ENCODE results near the gene MARCHF4.

DNA sequence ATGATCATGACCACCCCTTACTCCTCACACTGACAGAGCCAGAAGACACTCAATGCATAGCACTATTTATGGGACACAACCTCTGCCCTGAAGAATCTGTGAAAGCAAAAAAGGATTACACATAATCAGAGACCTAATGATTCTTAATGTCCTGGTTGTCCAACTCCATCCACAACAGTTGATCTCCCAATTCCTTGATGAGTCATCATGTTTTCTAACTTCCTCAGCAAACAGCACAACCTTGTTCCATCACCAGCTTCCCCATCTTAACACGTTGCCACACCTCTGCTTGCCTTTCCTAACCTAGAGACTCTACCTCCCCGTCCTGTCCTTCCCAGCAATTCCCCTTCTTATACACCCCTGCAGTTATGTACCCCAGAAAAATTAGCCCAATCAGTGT lies 13.2 kb upstream of the MARCHF4 start:
- TF ChIP-seq JUN (IDR thresholded peaks at IDR 0.05; ENCODE audit: borderline replicate concordance, insufficient read depth, insufficient read length, low read depth) (peak; percentile 39), EZH2 (IDR thresholded peaks at IDR 0.05; ENCODE audit: borderline replicate concordance, low read depth, low read length, severe bottlenecking) (no peak), POLR2A (IDR thresholded peaks at IDR 0.05; ENCODE audit: low read depth, low read length) (no peak), POLR2AphosphoS5 (IDR thresholded peaks at IDR 0.05; ENCODE audit: insufficient read depth, low read depth, low read length) (no peak), MYC (IDR thresholded peaks at IDR 0.05; ENCODE audit: low read depth, low read length) (no peak)
- TF ChIP-seq, protein P1, sequence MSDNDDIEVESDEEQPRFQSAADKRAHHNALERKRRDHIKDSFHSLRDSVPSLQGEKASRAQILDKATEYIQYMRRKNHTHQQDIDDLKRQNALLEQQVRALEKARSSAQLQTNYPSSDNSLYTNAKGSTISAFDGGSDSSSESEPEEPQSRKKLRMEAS (IDR thresholded peaks at IDR 0.05; ENCODE audit: insufficient read depth, insufficient read length): no peak
- TF ChIP-seq, protein P2, sequence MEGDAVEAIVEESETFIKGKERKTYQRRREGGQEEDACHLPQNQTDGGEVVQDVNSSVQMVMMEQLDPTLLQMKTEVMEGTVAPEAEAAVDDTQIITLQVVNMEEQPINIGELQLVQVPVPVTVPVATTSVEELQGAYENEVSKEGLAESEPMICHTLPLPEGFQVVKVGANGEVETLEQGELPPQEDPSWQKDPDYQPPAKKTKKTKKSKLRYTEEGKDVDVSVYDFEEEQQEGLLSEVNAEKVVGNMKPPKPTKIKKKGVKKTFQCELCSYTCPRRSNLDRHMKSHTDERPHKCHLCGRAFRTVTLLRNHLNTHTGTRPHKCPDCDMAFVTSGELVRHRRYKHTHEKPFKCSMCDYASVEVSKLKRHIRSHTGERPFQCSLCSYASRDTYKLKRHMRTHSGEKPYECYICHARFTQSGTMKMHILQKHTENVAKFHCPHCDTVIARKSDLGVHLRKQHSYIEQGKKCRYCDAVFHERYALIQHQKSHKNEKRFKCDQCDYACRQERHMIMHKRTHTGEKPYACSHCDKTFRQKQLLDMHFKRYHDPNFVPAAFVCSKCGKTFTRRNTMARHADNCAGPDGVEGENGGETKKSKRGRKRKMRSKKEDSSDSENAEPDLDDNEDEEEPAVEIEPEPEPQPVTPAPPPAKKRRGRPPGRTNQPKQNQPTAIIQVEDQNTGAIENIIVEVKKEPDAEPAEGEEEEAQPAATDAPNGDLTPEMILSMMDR (IDR thresholded peaks at IDR 0.05; ENCODE audit: extremely low read depth in 1 of 2, insufficient read depth in 1 of 2, low read depth in 1 of 2, low read length in 2 of 2): no peak

All from endothelial cell of umbilical vein (primary cell).